ENCODE data around the gene FBXW4.

Gene FBXW4

GRCh38 chr10:101578192-101578591 is 116.8 kb downstream of the FBXW4 start:
- no peak for DNase-seq

DNA sequence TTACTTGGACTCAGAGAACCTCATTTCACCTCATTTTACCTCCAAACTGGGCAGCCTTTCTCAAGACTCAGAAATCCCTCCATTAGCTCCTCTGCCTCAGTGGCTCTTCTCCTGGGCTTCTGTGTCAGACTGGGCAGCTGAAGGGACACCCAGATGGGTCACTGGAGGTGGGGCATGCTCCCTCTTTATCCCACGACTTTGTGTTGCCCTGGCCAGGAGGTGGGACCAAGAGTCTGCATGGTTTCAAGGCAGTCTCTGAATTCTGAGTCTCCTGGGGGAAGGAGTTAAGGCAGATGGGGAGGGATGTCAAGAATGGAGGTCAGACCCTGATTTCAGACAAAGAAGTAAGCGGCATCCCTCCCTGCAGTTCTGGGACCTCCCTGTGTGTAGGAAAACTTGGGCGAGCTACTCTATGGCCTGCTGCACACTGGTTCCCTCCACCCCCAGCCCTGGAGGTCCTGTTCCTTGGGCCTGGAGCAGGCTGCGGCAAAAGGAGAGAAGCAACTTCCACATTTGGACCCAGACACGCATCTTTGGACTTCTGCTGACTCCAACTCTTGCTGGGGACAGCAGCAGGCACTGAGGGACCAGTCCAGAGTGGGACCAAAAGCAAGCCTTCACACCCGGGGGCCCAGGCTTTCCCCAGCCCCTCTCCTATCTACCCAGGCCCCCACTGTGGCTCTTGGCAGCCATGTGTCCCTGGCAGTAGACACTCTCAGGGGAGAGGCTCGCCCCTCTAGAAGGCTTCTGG is 117.7 kb downstream of the FBXW4 start:
- no peak for DNase-seq

DNA sequence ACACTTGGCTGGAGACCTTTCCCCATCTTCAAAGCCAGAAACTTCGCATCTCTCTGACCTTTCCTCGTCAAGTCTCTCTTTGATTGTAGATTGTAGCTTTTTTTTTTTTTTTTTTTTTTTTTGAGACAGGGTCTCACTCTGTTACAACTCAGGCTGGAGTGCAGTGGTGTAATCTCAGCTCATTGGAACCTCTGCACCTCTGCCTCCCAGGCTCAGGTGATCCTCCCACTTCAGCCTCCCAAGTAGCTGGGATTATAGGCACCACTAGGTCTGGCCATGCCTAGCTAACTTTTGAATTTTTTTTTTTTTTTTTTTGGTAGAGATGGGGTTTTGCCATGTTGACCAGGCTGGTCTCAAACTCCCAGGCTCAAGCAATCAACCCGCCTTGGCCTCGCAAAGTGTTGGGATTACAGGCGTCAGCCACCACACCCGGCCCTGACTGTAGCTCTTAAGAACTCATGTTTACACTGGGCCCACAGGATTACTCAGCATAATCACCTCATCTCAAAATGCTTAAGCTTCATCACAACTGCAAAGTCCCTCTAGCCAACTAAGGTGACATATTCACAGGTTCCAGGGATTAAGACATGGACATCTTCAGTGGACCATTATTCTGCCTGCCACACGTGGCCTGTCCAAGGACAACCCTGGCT is 118.6 kb downstream of the FBXW4 start:
- no peak for DNase-seq

DNA sequence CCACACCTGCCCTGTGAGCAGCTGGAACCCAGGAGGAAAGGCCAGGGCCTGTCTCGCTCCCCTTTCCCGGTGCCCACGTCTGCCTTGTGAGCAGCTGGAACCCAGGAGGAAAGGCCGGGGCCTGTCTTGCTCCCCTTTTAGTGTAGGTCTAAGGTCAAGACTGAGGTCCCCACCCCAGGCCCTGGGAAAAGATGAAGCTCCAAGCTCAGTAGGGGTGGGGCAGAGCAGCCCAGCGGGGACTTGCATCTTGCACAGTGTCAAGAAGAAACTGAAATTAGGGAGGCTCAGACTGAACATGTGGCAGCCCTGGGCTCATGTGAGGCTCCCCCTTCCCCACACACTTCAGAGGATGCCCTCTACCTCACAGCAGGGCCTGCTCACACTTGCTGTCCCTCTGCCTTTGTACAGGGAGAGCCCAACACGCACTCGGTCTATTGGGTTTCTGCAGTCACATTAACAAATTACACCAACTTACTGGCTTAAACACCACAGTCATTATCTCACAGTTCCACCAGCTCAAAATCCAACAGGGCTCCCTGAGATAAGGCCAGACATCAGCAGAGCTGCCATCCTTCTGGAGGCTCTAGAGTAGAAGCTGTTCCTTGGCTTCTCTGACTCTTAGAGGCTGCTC is 119.3 kb downstream of the FBXW4 start:
- DNase-seq, result no peak

GRCh38 chr10:101575091-101575490 is 119.9 kb downstream of the FBXW4 start:
- no peak for DNase-seq

DNA sequence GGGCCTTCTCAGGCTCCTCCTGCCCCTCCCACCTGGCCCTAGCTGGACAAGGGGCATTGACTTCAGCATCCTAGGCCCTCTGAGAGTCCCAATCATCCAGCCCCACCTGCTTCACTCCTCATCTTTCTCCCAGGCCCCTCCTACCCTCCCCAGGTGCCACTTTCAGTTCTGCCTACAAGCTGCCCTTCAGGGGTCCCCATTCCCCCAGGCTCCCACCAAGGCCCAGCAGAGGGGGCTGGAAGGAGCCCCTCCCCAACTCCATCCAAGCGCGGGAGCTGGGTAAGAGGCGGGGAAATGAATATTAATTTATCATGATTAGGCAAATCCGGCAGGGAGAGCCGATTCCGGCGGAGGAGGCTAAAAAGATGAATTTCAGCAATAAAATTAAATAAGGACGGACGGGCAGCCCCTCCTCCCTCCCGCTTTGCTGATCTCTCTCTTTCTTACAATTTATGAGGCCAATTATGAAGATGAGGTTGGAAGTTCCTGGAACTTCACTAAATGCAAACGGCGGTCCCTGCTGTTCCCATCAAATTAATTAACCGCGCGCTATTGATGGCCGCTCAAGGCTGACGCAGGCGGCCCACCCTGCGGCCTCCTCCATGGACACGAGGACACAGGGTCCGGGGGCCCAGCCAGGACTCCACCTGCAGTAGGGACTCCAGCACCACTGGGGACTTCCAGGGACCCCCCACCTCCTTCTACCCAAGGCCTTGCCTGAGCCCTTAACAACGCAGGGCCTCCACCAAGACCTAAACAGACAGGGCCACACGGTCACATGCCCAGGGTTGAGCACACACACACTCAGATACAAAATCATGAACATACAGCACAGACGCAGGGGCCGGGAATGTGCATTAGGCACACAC is 120.9 kb downstream of the FBXW4 start:
- no peak for DNase-seq

DNA sequence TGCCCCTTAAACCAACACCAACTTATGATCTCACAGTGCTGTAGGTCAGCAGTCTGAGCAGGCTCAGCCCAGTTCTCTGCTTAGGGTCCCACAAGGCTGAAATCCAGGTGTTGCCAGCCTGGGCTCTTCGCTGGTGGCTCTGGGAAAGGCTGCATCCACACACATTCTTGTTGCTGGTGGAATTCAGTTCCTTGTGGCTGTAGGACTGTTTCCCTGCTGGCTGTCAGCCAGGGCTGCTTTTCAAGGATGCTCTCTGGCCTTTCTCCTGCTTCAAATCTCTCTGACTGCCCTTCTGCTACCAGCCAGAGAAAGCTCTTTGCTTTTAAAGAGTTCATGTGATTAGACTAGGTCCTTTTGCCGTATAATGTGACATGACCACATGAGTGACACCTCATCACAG is 122.2 kb downstream of the FBXW4 start:
- no peak for DNase-seq

DNA sequence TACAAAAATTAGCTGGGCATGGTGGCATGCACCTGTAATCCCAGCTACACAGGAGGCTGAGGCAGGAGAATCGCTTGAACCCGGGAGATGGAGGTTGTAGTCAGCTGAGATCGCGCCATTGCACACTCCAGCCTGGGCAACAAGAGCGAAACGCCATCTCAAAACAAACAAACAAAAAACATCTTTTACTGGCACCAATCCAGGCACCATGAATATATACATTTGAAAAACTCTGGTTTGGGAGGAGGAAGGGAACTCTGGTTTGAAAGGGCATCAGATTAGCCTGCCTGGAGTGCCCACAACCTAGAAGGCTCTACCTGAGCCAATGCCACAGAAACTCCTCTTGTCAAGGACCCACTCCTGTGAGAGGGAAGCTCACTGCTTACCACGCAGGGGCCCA is 122.8 kb downstream of the FBXW4 start:
- no peak for DNase-seq

GRCh38 chr10:101571271-101571925 is 123.6 kb downstream of the FBXW4 start:
- no peak for DNase-seq

DNA sequence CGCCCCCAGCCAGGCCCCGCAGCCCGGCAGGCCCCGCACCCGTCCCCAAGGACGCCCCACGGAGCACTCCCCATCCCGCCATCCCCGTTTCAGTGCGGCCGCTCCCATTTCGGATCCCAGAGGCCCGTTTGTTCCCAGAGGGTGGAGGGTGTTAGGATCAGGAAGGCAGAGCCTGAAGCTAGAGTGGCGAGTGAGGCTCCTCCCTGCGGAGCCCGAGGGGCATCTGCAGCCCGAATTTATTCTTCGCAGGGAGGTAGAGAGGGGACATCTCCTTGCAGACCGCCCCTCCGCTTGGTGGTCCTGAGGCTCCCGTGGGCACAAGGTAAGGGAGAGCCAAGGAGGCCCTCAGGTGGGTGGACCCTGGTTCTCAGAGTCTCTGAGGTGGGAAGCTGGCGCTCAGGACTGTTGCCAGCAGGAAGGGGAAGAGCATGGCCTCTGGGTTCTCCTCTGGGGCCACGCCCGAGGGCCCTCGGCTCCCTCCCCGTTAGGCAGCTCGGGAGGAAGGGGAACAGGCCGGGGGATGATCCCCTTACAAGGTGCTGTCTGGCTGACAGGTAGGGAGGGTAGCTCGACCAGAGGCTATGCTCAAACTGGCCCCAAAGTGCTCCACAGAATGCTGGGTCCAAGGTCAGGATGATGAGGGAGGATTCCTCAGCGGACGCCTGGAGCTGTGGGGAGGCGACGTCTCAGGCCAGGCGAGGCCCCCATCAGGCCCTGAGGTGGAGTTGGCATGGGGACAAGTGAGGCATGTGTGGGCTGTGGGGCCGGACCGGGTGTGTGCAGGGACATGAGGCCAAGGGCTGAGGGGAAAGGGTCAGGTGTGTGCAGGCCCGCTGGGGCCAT is 124.3 kb downstream of the FBXW4 start:
- no peak for DNase-seq

- DNase-seq, result peak; percentile 62
Observed at GRCh38 chr10:101569622-101570427, 125.1 kb downstream of the FBXW4 start.

DNA sequence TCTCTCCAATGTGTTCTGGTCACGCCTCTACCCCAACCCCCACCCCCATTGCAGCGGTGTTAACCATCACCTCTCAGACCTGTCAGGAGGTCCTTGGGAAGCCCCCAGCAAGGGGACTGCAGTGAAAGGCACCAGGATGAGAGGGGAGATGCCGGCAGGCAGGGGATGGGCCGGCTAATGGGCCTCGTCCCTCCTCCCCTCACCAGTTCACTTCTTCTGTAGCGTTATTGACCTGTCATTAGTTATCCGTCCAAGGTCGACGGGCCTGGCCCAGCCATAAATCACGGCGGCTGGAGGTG is 125.7 kb downstream of the FBXW4 start:
- DNase-seq, result no peak

DNA sequence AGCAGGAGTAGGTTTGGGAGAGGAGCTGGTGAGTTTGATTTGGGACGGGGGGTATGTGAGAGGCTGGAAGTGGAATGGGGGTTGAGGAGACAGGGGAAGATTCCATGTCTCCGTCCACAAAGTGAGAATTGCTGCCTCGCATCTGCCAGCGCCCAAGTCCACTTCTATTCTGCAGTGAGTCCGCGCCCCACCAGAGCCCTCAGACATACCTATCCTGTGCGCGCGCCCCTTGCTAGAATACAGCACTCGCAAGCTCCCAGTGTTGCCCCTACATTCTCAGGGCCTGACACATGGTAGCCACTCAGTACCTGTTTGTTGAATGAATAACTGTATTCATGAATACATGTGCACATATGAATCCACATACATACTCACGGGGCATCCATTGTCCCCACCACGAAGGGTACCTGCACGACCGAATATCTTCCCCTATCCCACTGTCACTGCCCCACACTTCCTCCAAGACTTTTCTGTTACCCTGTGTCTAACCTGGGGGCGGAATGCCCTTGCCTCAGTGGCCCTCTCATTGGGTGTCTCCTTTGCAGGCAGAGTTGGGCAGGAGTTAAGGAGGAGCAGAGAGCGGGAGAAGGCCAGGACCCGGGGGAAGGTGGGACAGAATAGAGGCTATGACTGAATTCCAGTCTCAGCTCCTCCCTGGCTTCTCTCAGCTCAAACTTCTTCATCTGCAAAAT is 126.8 kb downstream of the FBXW4 start:
- no peak for DNase-seq

GRCh38 chr10:101567165-101568006 is 127.6 kb downstream of the FBXW4 start:
- no peak for DNase-seq

GRCh38 chr10:101566333-101567164 is 128.4 kb downstream of the FBXW4 start:
- peak; percentile 34 for DNase-seq

- DNase-seq, result peak; percentile 12
Observed at GRCh38 chr10:101565936-101566332, 129.0 kb downstream of the FBXW4 start.

- DNase-seq, result no peak
Observed at GRCh38 chr10:101565370-101565900, 129.5 kb downstream of the FBXW4 start.

- no peak for DNase-seq
Observed at GRCh38 chr10:101564490-101564991, 130.4 kb downstream of the FBXW4 start.

Measured in fibroblast of skin of right biceps (primary cell).